Adrenal gland (tissue), 5 donors: ENCODE results near the gene GAL3ST3.

ENCODE experiments used
- POLR2A ChIP-seq, 2 donors: fragments of 450-650 bp; IDR thresholded peaks; one replicate each; pipeline ENCODE4 v1.6.1; 2017; ENCODE audit warnings: antibody characterized with exemption in 2 of 2, mild to moderate bottlenecking in 2 of 2, moderate library complexity in 1 of 2
- TF ChIP-seq, protein P1 (sequence below), 6 experiments: fragments of 450-650 bp in 4 of 6; fragments of 200-600 bp in 2 of 6; sonication (generic) in 1 of 6; IDR thresholded peaks; 1 replicate in 5 of 6; 2 replicates in 1 of 6; pipeline versions ENCODE4 v1.5.1 to v1.8.0; 2016 to 2021; ENCODE audit warnings: antibody characterized with exemption in 6 of 6, mild to moderate bottlenecking in 2 of 6, moderate library complexity in 1 of 6
- donor health status: DM: no; HTN: no; CAD: no.

DNA sequence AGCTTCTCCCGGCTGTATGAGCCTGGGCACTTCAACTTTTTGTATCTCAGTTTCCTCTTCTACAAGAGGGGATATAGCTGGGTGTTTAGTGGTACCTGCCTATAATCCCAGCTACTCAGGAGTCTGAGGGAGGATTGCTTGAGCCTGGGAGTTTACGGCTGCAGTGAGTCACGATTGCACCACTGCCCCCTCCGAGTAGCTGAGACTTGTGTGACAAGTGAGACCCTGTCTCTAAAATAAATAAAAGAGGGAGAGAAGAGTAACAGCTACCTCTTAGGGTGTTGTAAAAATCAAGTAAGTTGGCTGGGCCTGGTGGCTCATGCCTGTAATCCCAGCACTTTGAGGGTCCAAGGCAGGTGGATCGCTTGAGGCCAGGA lies 12.6 kb downstream of the GAL3ST3 start:
- TF ChIP-seq, protein P1, sequence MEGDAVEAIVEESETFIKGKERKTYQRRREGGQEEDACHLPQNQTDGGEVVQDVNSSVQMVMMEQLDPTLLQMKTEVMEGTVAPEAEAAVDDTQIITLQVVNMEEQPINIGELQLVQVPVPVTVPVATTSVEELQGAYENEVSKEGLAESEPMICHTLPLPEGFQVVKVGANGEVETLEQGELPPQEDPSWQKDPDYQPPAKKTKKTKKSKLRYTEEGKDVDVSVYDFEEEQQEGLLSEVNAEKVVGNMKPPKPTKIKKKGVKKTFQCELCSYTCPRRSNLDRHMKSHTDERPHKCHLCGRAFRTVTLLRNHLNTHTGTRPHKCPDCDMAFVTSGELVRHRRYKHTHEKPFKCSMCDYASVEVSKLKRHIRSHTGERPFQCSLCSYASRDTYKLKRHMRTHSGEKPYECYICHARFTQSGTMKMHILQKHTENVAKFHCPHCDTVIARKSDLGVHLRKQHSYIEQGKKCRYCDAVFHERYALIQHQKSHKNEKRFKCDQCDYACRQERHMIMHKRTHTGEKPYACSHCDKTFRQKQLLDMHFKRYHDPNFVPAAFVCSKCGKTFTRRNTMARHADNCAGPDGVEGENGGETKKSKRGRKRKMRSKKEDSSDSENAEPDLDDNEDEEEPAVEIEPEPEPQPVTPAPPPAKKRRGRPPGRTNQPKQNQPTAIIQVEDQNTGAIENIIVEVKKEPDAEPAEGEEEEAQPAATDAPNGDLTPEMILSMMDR (IDR thresholded peaks at IDR 0.05), result no peak
- TF ChIP-seq POLR2A (IDR thresholded peaks at IDR 0.05), result no peak
